Peyer's patch (tissue), 4 donors: ENCODE results near the gene CMTM4. TPM values are rescaled to one million over a fixed set of nuclear protein-coding genes. Genes with fewer than 3 reads are reported as not detected.

Experiments used
- DNase-seq, 3 donors: peaks; one replicate each; pipeline ENCODE4 v3.0.0-alpha.2; 2017 to 2019
- H3K27ac ChIP-seq, 4 donors: fragments of 200-600 bp; sonication (generic); one replicate each; pipeline ENCODE4 v1.5.1; 2016 to 2019
- H3K27me3 ChIP-seq, 2 donors: fragments of 200-600 bp; sonication (generic); one replicate each; pipeline ENCODE4 v1.5.1; 2019
- H3K36me3 ChIP-seq, 3 donors: fragments of 200-600 bp; sonication (generic); one replicate each; pipeline ENCODE4 v1.5.1; 2016 to 2019
- H3K4me1 ChIP-seq, 4 donors: fragments of 200-600 bp; sonication (generic); one replicate each; pipeline ENCODE4 v1.5.1; 2016 to 2019
- H3K4me3 ChIP-seq, 4 donors: fragments of 200-600 bp; sonication (generic); 1 replicate in 3 of 4; 2 replicates in 1 of 4; pipeline ENCODE4 v1.5.1; 2016 to 2019; ENCODE audit warnings: mild to moderate bottlenecking in 1 of 4
- H3K9me3 ChIP-seq, 4 donors: fragments of 200-600 bp; sonication (generic); one replicate each; pipeline ENCODE4 v1.5.1; 2016 to 2019; ENCODE audit warnings: mild to moderate bottlenecking in 1 of 4
- POLR2A ChIP-seq, 2 donors: fragments of 450-650 bp; IDR thresholded peaks; one replicate each; pipeline ENCODE4 v1.5.1; 2017; ENCODE audit warnings: antibody characterized with exemption in 2 of 2, mild to moderate bottlenecking in 2 of 2, moderate library complexity in 2 of 2
- total RNA-seq, 4 donors: library from RNA; depleted of rRNA; stranded (reverse); fragments of >200 nt; gene quantifications; one replicate each; pipeline ENCODE4 v1.1.0, GENCODE V29; 2016
- TF ChIP-seq, protein P1 (sequence below), 6 experiments: fragments of 450-650 bp in 4 of 6; fragments of 200-600 bp in 2 of 6; sonication (generic) in 1 of 6; IDR thresholded peaks; one replicate each; pipeline ENCODE4 v1.5.1; 2017 to 2019; ENCODE audit warnings: antibody characterized with exemption in 6 of 6, mild to moderate bottlenecking in 3 of 6, moderate library complexity in 1 of 6

CMTM4 gene
- total RNA-seq, 4 donors from 2014 or later, result 33.8 to 116 (median 101) TPM

DNA sequence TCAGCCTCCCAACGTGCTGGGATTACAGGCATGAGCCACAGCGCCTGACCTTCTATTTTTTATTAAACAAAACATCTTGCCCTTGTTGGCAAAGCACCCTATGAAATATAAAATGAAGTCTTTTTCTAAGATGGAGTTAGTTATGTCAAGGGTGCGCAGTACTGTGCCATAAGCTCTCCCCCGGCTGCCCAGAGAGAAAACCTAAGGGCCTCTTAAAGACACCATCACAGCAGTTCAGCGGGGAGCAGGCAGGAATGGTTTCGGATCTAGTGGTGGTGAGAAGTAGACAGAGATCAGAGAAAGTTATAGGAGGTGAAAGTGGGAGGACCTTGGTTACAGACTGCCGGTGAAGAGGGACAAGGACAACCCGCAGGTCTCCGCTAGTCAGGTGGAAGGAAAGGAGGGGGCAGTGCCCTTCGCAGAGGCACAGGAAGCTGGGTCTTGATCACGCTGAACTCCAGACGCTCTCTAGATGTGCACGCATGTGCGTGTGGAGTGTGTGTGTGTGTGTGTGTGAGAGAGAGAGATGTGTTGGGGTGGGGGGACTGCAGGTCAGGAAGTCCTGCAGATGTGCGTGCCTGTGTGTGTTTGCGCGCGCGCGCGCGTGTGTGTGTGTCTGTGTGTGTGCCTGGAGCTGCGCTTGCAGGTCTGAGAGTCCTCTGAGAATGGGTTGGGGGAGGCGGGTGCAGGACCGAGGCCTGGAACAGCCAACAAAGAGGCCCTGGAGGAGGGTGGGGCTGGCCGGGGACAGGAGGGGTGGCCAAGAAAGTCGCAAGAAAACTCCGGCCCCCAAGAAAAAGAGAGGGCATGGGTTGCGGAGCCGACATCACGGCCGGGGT lies 92.8 kb downstream of the CMTM4 start:
- H3K9me3 ChIP-seq, result peaks cover 0 to 10% (median 0%) of the 10 kb centered on the region in 4 donors
- TF ChIP-seq, protein P1, sequence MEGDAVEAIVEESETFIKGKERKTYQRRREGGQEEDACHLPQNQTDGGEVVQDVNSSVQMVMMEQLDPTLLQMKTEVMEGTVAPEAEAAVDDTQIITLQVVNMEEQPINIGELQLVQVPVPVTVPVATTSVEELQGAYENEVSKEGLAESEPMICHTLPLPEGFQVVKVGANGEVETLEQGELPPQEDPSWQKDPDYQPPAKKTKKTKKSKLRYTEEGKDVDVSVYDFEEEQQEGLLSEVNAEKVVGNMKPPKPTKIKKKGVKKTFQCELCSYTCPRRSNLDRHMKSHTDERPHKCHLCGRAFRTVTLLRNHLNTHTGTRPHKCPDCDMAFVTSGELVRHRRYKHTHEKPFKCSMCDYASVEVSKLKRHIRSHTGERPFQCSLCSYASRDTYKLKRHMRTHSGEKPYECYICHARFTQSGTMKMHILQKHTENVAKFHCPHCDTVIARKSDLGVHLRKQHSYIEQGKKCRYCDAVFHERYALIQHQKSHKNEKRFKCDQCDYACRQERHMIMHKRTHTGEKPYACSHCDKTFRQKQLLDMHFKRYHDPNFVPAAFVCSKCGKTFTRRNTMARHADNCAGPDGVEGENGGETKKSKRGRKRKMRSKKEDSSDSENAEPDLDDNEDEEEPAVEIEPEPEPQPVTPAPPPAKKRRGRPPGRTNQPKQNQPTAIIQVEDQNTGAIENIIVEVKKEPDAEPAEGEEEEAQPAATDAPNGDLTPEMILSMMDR (IDR thresholded peaks at IDR 0.05), result no peak
- TF ChIP-seq POLR2A (IDR thresholded peaks at IDR 0.05), result no peak
- DNase-seq, result peak in 2 of 3 donors; percentile 72 to 85
- no peaks in the 10 kb centered on the region for H3K36me3 ChIP-seq
- no peaks in the 10 kb centered on the region for H3K27me3 ChIP-seq
- H3K4me3 ChIP-seq, result peak overlapping the region; percentile 75 to 83 (median 81)
- H3K27ac ChIP-seq, result peak overlapping the region; percentile 82 to 87 (median 84)
- peaks cover 0 to 35% (median 16%) of the 10 kb centered on the region in 4 donors for H3K4me1 ChIP-seq

DNA sequence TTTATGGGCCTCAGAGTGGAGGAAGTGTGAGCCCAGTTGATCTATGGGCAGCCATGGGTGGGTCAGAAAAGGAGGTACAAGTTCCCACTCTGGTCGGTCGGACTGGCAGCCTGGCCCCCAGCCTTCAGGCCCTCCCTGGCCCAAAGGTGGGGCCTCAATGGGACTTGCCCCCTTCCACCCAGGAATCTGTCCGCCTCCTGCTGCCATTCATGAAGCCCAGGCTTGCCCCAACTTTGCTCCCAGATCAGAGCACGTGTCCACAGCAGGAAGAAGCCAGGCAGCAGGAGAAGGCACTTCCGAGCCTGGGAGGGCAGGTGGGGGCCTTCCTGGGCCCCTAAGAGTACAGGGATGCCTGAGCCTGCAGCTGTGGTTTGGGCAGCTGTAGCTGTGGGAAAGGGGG lies 95.1 kb downstream of the CMTM4 start:
- Histone ChIP-seq H3K36me3 (no peaks in the 10 kb centered on the region), H3K27me3 (no peaks in the 10 kb centered on the region), H3K4me3 (no peak overlapping the region), H3K4me1 (peaks cover 0 to 31% (median 10%) of the 10 kb centered on the region in 4 donors), H3K9me3 (peaks cover 0 to 10% (median 0%) of the 10 kb centered on the region in 4 donors), H3K27ac (no peak overlapping the region)
- no peak for DNase-seq
- TF ChIP-seq POLR2A (IDR thresholded peaks at IDR 0.05), result no peak
- TF ChIP-seq, protein P1 (IDR thresholded peaks at IDR 0.05), result no peak

DNA sequence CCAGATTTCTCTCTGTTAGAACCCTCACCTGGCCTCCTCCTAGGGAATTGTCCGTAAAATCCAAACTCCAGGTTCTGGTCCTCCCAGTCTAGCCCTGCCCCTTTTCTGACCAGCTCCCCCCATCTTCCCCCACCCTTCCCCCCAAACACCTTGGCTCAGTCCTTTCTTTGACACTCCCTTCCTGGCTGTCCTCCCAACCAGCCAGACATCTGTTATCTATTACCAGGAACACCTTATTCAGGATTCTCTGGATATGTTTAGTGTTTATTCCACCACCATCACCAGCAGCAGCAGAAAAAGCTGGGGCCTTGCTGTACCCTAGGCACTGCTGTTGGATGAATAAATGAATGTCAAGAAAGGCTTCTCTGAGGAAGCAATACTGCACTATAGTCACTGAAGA lies 96.1 kb downstream of the CMTM4 start:
- no peaks in the 10 kb centered on the region for H3K36me3 ChIP-seq
- no peak for DNase-seq
- no peaks in the 10 kb centered on the region for H3K27me3 ChIP-seq
- TF ChIP-seq, protein P1 (IDR thresholded peaks at IDR 0.05), result no peak
- TF ChIP-seq POLR2A (IDR thresholded peaks at IDR 0.05), result no peak
- no peak overlapping the region for H3K27ac ChIP-seq
- H3K4me1 ChIP-seq, result peaks cover 0 to 23% (median under 1%) of the 10 kb centered on the region in 4 donors
- no peak overlapping the region for H3K4me3 ChIP-seq
- H3K9me3 ChIP-seq, result peaks cover 0 to 10% (median 0%) of the 10 kb centered on the region in 4 donors

DNA sequence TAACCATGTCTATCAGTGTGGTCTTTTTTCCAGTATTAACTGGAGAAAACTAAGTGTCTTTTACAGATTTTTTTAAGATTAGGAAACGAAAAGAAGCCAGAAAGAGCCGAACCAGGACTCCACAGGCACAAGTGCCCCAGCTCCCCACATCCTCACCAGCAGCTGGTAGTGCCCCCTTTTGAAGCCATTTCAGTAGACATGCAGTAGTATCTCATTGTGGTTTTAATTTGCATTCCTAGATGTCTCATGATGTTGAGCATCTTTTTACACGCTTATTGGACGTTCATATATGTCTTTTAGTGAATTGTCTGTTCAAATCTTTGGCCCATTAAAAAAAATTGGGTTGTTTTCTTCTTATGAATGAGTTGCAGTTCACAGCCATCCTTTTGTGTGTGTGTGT lies 96.8 kb downstream of the CMTM4 start:
- Histone ChIP-seq H3K4me3 (no peak overlapping the region), H3K27me3 (no peaks in the 10 kb centered on the region), H3K36me3 (no peaks in the 10 kb centered on the region), H3K4me1 (peaks cover 0 to 15% (median 0%) of the 10 kb centered on the region in 4 donors), H3K9me3 (peaks cover 0 to 10% (median 0%) of the 10 kb centered on the region in 4 donors), H3K27ac (no peak overlapping the region)
- DNase-seq, result no peak
- TF ChIP-seq, protein P1 (IDR thresholded peaks at IDR 0.05), result no peak
- TF ChIP-seq POLR2A (IDR thresholded peaks at IDR 0.05), result no peak

DNA sequence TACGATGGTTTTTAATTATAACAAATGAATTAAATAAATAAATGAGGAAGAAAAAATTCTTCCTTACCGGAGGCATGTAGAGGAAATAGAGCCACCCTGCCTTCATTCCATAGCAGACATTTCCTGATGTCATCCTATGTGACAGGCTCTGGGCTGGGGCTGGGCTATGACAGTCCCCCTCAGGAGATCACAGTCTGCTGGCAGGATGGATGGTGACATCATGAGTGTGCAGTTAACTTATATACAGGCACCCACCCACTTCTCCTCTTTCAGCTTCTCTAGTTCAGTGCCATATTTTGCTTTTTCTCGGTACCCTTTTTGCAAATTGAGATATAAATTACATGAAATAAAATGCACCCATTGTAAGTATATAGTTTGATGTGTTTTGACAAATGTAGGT lies 98.4 kb downstream of the CMTM4 start:
- Histone ChIP-seq H3K4me1 (peaks cover 0 to under 1% (median 0%) of the 10 kb centered on the region in 4 donors), H3K27me3 (no peaks in the 10 kb centered on the region), H3K9me3 (peaks cover 0 to 10% (median 0%) of the 10 kb centered on the region in 4 donors), H3K4me3 (no peak overlapping the region), H3K36me3 (no peaks in the 10 kb centered on the region), H3K27ac (no peak overlapping the region)
- no peak for TF ChIP-seq POLR2A (IDR thresholded peaks at IDR 0.05)
- TF ChIP-seq, protein P1 (IDR thresholded peaks at IDR 0.05), result no peak
- no peak for DNase-seq
